Esophagus (tissue), 2 donors: ENCODE results near the gene TRIM48. TPM values are rescaled to one million over a fixed set of nuclear protein-coding genes. Genes with fewer than 3 reads are reported as not detected.
"Not testable (repeated sequence)": the region's sequence is repeated elsewhere in the genome, so short reads cannot be mapped to it uniquely, and the experiment has no call there.

Source experiments
- H3K27ac ChIP-seq, 2 donors: one replicate each; pipeline ENCODE4 v1.5.1; 2013; ENCODE audit warnings: low read depth in 2 of 2, mild to moderate bottlenecking in 2 of 2, inconsistent platforms in 1 of 2, low read length in 1 of 2, moderate library complexity in 1 of 2
- H3K27me3 ChIP-seq, 2 donors: one replicate each; pipeline ENCODE4 v1.6.1; 2013; ENCODE audit warnings: low read length in 2 of 2, control low read depth in 1 of 2, mild to moderate bottlenecking in 1 of 2; ENCODE audit not compliant: insufficient read depth in 2 of 2, control insufficient read depth in 1 of 2
- H3K36me3 ChIP-seq, 2 donors: one replicate each; pipeline ENCODE4 v1.6.1; 2013; ENCODE audit warnings: low read length in 1 of 2; ENCODE audit not compliant: control insufficient read depth in 2 of 2, insufficient read depth in 2 of 2
- H3K4me1 ChIP-seq, 2 donors: one replicate each; pipeline ENCODE4 v1.6.1; 2013; ENCODE audit warnings: low read length in 1 of 2; ENCODE audit not compliant: control insufficient read depth in 2 of 2, insufficient read depth in 2 of 2
- H3K4me3 ChIP-seq, 2 donors: one replicate each; pipeline ENCODE4 v1.5.1; 2013; ENCODE audit warnings: low read length in 2 of 2, mild to moderate bottlenecking in 2 of 2, low read depth in 1 of 2, moderate library complexity in 1 of 2
- H3K9me3 ChIP-seq, 2 donors: one replicate each; pipeline ENCODE4 v1.6.1; 2013; ENCODE audit warnings: mild to moderate bottlenecking in 2 of 2, low read depth in 1 of 2, low read length in 1 of 2, moderate library complexity in 1 of 2; ENCODE audit not compliant: control insufficient read depth in 2 of 2, insufficient read depth in 1 of 2
- whole genome bisulfite sequencing, 2 donors: extraction: QIAGEN DNeasy Blood & Tissue Kit; methylation state at CpG; one replicate each; pipeline ENCODE4 v1.1.7; 2013; 5-methylcytosine and 5-hydroxymethylcytosine counted together
- polyA plus RNA-seq, 2 donors: library from polyadenylated mRNA; stranded (reverse); fragments of 200-250 nt; gene quantifications; one replicate each; pipeline ENCODE4 v1.2.3, GENCODE V29; 2013
- donor health status: healthy with polysubstance abuse.
- donor health status: Bipolar disorder and iron deficiency.

Gene TRIM48
- not detected for polyA plus RNA-seq

- 60% methylated on average over 2 of the region's 2 CpGs for WGBS, 2 donors
- H3K4me3 ChIP-seq, H3K27me3 ChIP-seq, H3K27ac ChIP-seq, H3K9me3 ChIP-seq, H3K36me3 ChIP-seq, H3K4me1 ChIP-seq: not testable (repeated sequence)
Measured at GRCh38 chr11:55261855-55262254, at the start of gene TRIM48. TRIM48 (plus strand) TSS chr11:55262155; CDS start chr11:55262268, 113 bp downstream.

- H3K36me3 ChIP-seq, H3K9me3 ChIP-seq, H3K4me1 ChIP-seq, H3K27ac ChIP-seq, H3K27me3 ChIP-seq, H3K4me3 ChIP-seq: not testable (repeated sequence)
- 56 to 58% methylated on average over 5 of the region's 5 CpGs for WGBS, 2 donors
Measured at GRCh38 chr11:55238316-55238715, 23.6 kb upstream of the TRIM48 start.

GRCh38 chr11:55263081-55263480 is 1.1 kb downstream of the TRIM48 start:
- Histone ChIP-seq H3K4me1 (no peaks in the 10 kb centered on the region), H3K27me3 (no peaks in the 10 kb centered on the region), H3K36me3 (no peaks in the 10 kb centered on the region), H3K9me3 (peaks cover 0 to 3% of the 10 kb centered on the region in 2 donors), H3K4me3 (no peak overlapping the region), H3K27ac (no peak overlapping the region)
- 73 to 78% methylated on average over 5 of the region's 5 CpGs for WGBS, 2 donors

Other genes with a start within 250 kb of the TRIM48 start
- gene OR4A16, start 81.0 kb downstream of the TRIM48 start, polyA plus RNA-seq, result not detected
- gene OR4A15, start 105.8 kb downstream of the TRIM48 start, polyA plus RNA-seq, result not detected